GM10266 (cell line): Measurements from ENCODE around the gene RIOK3.

Source experiments
- DNase-seq: peaks from one replicate; pipeline ENCODE4 v3.0.0; 2012; ENCODE audit errors: extremely low spot score
- TF ChIP-seq, protein P1 (sequence below): IDR thresholded peaks from 2 replicates; pipeline ENCODE4 v1.5.1; 2012; ENCODE audit warnings: mild to moderate bottlenecking, low read depth; ENCODE audit not compliant: control insufficient read depth, insufficient read depth; ENCODE audit errors: missing control alignments

The RIOK3 gene

DNA sequence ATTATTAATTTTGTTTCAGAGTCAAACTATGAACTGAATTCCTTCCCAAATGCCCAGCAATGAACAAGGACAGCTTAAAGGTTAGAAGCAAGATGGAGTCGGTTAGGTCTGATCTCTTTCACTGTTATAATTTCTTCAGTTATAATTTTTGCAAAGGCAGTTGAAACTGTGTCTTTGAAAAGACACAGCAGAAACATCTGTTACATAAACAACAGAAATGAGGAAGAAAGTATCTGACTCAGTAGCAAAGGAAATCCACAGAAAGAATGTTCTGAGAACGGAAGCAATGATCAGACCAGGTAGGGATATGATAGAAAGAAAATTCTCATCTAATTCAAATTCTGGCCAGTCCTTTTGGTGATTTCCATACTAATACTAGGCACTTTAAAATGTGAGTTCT lies 45.0 kb downstream of the RIOK3 start:
- DNase-seq: no peak
- TF ChIP-seq, protein P1, sequence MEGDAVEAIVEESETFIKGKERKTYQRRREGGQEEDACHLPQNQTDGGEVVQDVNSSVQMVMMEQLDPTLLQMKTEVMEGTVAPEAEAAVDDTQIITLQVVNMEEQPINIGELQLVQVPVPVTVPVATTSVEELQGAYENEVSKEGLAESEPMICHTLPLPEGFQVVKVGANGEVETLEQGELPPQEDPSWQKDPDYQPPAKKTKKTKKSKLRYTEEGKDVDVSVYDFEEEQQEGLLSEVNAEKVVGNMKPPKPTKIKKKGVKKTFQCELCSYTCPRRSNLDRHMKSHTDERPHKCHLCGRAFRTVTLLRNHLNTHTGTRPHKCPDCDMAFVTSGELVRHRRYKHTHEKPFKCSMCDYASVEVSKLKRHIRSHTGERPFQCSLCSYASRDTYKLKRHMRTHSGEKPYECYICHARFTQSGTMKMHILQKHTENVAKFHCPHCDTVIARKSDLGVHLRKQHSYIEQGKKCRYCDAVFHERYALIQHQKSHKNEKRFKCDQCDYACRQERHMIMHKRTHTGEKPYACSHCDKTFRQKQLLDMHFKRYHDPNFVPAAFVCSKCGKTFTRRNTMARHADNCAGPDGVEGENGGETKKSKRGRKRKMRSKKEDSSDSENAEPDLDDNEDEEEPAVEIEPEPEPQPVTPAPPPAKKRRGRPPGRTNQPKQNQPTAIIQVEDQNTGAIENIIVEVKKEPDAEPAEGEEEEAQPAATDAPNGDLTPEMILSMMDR: no peak

DNA sequence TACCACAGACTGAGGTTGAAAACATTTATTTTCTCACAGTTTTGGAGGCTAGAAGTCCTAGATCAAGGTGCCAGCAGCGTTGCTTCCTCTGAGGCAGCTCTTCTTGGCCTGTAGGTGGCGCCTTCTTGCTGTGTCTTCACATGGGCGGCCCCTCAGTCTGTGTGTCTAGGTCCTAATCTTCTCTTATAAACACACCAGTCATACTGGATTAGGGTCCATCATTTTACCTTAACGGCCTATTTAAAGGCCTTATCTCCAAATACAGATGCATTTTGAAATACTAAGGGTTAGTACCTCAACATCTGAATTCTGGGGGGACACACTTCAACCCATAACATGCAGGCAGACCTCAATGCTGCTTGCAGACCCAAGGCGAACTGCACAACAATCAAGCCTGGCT lies 45.8 kb downstream of the RIOK3 start:
- TF ChIP-seq, protein P1: peak; percentile 87
- peak; percentile 66 for DNase-seq

DNA sequence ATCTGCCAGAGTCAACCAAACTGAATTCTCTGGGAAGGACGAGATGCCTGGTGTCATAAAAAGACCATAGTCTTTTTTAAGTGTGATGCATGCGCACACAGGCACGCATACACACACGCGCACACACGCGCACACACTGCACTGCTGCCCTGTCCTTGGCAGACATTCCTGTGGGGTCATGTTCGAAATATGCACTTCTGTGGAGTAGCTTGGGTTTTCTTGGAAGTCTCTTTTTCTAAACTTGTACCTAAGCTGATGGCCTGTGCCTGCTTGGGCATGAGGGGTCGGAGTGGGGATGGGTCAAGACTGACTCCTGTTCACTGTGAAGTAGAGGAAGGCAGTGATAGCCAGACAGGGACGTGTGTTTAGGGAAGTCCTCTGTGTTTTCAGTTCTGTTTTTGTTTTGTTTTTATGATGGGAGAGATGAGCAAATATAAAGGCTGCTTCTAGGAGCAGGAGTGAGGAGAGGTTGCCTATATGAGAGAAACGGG lies 46.2 kb downstream of the RIOK3 start:
- TF ChIP-seq, protein P1: no peak
- DNase-seq: no peak

- TF ChIP-seq, protein P1: no peak
- no peak for DNase-seq
Measured at GRCh38 chr18:23501626-23502025, 48.5 kb downstream of the RIOK3 start.

- TF ChIP-seq, protein P1: no peak
Measured at GRCh38 chr18:23502516-23503037, 49.5 kb downstream of the RIOK3 start.

DNA sequence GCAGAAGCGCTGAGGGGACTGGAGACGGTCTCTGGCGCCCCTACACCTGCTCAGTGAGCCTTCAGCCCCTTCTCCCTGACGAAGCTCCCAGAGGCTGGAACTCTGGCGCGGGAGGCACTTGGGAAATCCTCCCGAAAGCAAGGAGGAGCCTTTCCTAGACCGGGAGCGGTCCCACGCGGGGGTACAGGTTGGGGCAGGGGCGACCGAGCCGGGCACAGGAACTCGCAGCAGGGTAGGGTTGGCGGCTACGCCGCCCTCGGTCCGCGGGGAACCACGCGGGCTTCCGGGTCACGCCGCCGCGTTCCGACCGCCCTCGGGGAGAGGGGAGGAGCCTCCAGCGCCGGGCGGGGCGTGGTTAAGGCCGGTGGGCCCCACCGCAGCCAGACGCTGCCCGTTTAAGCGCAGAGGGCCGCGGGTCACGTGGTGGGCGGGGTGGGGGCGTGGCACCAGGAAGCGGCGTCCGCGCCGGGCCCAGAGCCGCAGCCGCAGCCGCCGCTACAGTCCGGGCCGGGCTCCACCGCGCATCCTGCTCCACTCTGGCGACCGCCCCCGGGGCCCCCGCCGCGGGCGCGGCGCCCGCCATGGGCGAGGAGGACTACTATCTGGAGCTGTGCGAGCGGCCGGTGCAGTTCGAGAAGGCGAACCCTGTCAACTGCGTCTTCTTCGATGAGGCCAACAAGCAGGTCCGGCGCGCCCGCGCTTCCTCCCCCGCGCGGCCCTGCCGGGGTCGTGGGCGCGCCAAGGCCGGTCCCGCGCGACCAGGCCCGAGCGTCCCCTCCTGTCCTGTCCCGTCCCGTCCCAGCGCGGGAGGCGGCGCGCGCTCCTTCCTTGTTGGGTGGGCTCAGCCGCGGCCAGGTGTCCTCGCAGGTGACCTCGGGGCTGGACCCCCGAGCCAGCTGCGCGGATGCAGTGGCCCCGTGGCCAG lies 50.2 kb downstream of the RIOK3 start, which contains the start of gene RMC1:
Gene RMC1, plus strand, starts transcription at position 474 of the 925 bp plus-strand sequence. Its CDS starts 108 bp downstream, at position 582.
- TF ChIP-seq, protein P1: peak; percentile 26
- peak; percentile 96 for DNase-seq

More at GRCh38 chr18:23502516-23503037, 49.5 kb downstream of the RIOK3 start:
- DNase-seq: no peak

- TF ChIP-seq, protein P1: no peak
- DNase-seq: no peak
Measured at GRCh38 chr18:23503963-23504344, 50.9 kb downstream of the RIOK3 start.
